SK-MEL-5 (cell line): ENCODE measurements around the gene MPP4. TPM values are rescaled to one million over a fixed set of nuclear protein-coding genes. Genes with fewer than 3 reads are reported as not detected.
"Not testable (repeated sequence)": the region's sequence is repeated elsewhere in the genome, so short reads cannot be mapped to it uniquely, and the experiment has no call there.

Experiments
- DNase-seq: peaks from one replicate; pipeline ENCODE4 v3.0.0-alpha.2; 2016; ENCODE audit warnings: low read depth, low spot score
- in situ Hi-C: cut with HindIII; loops from 2 replicates; pipeline ENCODE4 v1.10.0; 2016; ENCODE audit warnings: low sequenced_read_pairs, high pct_unique_total_duplicates, low pct_unique_long_range_greater_than_20kb
- total RNA-seq: library from RNA; depleted of rRNA; stranded (reverse); fragments of >200 nt; shearing (Covaris generic); gene quantifications from 2 replicates; pipeline ENCODE4 v1.2.3, GENCODE V29; 2014

Gene MPP4
- total RNA-seq, 1 experiment from 2014 or later: 0.11 TPM

DNA sequence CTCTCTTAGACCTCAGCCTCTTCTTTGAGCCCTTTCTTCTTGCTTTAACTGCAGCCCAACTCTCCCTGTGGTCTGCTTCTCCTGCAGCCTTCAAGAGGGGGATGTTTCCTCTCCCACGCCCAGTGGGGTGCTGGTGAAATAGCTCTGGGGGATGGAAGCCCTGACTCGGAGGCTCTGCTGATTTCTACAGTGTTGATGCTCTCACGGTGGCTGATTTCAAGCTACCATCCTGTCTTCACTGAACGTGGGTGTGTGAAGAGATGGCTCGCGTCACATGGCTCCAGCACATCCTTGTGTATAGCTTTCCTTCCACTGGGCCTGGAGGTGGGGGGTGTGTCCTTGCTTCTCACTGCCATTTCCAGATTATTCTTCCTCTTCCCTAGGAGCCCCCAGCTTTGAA lies 20.0 kb downstream of the MPP4 start:
- DNase-seq: no peak
- in situ Hi-C loops: no loop called here

DNA sequence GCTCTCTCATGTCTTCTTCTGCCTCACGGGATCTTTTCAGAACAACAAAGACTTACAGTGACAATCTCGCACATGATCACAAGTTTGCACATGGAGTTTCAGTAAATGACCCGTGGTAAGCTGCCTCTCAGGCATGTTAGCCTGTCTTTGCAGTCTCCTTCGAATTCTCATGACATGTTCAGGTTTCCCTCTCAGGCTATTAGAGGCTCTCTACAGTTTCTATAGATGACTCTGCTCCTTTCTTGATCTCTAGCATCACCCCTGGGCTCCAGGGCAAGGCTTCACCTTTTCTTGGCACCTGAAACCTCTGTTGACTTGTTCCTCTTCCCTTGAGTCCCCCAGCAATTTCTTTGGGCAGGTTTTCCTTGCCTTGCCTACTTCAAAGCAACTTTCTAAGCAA lies 23.0 kb downstream of the MPP4 start:
- in situ Hi-C loops: no loop called here
- DNase-seq: peak; percentile 37

DNA sequence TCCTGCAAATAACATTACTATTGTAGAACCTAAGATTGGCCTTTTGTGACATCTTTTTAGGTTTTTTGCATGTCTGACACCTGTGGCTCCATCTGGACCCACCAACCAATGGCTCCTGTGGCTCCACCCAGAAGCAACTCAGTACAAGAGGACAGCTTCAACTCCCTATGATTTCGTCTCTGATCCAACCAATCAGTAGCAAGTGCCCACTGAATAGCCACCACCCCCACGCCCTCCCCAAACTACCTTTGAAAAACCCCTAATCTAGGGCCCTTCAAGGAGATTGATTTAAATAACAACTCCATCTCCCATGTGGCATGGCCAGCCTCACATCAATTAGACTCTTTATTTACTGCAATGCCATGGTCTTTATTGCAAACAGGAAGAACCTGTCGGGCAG lies 23.6 kb downstream of the MPP4 start:
- in situ Hi-C loops: no loop called here
- DNase-seq: no peak

DNA sequence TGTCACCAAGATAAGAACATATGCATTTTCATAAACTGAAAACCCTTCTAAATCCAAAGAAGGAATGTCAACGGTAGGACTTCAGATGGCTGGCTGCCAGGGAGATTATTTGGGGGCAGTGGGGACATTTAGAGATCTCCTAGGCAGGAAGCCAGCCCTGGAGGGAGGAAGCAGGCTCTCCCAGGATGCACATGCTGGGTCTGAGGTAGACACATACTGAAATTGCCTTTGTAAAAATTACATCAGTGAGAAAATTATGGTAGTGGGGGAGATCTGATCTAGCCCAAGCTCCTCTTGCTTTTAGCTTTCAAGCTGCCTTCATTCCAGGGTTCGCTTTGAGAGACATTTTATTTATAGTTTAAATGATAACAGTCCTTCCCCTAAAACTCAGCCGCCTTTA lies 24.1 kb downstream of the MPP4 start:
- in situ Hi-C loops: no loop called here
- no peak for DNase-seq

DNA sequence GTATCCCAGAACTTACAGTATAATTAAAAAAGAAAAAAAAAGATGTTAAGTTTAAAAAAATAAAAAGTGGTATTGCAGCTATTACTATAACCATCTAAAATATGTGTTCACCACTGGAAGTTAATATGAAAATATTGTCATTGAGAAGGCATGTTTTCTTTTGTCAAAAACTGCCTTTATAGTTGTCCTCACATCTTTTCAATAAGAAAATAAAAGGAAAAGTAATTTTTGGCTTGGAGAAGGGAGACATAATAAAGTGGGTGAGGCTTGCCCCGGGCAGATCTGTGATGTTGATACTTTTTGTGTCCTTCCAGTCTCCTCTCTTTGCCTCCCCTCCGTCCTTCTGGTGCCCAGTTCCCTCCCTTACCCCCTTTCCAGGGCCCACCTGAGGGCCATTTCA lies 24.9 kb downstream of the MPP4 start:
- no peak for DNase-seq
- in situ Hi-C loops: no loop called here

DNA sequence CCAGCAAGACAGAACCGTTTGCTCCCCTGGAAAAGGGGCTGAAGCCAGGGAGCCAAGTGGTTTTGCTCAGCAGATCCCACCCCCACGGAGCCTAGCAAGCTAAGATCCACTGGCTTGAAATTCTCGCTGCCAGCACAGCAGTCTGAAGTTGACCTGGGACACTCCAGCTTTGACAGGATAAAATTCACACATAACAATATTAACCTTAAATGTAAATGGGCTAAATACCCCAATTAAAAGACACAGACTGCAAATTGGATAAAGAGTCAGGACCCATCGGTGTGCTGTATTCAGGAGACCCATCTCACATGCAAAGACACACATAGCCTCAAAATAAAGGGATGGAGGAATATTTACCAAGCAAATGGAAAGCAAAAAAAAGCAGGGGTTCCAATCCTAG lies 27.2 kb downstream of the MPP4 start:
- in situ Hi-C loops, DNase-seq: not testable (repeated sequence)

DNA sequence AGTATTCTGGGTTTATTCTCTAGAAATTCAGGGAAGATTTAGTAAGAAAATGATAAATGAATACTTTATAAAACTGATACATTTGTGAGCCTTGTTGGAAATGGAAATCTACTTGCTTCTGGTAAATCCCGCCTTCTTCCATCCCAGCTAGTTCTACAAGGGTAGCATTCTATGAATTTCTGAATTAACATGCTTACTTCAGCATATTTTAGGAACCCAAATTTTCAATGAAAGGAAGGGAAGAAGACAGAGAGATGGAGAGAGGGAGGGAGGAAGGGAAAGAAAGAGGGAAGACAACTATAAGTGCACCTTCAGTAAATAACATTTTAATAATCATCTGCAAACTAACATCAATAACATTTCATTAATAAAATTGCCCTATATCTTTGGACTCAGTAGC lies 28.6 kb downstream of the MPP4 start:
- no peak for DNase-seq

DNA sequence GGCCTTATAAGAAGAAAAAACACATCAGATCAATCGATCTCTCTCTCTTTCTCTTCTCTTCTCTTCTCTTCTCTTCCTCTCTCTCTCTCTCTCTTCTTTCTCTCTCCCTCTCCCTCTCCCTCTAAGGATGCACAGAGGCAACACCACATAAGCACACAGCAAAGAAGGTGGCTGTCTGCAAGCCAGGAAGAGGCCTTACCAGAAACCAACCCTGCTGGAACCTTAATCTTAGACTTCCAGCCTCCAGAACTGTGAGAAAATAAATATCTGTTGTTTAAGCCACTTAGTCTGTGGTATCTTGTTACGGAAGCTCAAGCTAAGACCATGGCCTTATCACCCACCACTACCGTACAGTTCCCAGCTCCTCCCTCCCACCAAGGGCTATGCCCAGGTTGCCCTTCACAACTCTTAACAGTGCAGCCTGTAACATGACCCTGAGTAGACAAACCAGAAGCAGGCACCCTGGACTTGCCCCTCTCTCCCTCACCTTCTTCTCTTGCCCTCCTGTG lies 30.0 kb downstream of the MPP4 start:
- in situ Hi-C loops: no loop called here
- no peak for DNase-seq

More for the DNA sequence above, 28.6 kb downstream of the MPP4 start:
- in situ Hi-C loops: no loop called here

DNA sequence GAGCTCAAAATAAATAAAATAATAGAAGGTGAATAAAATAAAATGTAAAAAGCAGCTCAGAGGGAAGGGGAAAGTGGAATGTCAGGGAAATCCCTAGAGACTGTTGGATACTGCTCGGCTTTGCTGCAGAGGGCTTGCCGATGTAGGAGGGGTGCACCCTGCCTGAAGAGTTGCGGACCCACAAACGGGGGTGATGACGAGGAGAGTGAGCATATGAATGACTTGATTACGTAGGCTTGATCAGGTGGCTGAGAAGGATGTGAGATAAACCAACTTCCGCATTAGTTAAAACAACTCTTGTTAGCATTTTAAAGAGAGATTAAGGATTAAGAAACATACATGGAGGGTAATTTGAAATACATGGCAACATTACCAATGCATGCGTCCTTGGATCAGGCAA lies 34.1 kb downstream of the MPP4 start:
- DNase-seq: no peak
- in situ Hi-C loops: no loop called here

DNA sequence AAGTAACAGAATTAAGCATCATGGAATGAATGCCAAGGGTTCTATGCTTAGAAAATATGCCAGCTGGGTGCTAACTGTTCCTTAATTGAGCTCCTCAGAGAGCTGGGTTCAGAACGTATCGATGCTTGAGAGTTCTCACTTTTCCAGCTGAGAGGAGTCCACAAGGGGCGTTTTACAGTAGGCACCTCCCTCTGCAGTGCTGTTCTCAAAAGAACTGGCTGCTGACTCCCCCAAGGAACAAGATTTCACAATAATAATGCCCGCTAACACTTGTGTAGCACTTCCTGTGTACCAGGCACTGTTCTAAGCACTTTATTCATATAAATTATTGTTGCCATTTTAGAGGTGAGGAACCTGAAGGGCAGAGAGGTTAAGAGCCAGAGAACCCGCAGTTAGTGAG lies 37.1 kb downstream of the MPP4 start:
- in situ Hi-C loops: no loop called here
- DNase-seq: no peak

DNA sequence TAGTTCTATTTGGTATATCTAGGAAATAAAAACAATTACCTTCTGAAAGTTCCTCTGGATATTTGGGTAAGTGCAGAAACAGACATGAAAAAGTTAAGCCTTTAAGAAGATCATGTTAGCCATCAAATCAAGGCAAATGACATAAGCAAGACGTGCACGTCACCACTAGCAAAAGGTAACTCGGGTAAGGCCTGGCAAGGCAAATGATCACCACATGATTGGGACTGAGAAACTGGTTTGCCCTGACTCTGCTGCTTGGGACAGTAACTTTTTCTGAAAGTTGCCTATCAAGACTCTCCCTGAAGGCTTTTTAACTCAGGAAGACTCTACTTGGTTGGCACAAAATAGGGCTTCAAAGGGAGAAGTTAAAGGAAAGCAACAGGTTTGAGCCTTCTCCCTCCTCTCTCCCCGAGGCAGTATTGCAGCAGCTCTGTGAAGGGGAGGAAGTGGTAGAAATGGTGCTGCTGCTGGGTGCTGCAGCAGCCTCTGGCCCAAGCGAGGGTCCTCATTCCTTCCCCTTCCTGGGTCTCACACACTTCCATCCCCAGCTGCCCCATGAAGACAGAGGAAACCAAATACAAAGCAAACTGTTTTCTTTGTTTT lies 38.0 kb downstream of the MPP4 start:
- DNase-seq: peak; percentile 26
- in situ Hi-C loops: no loop called here

DNA sequence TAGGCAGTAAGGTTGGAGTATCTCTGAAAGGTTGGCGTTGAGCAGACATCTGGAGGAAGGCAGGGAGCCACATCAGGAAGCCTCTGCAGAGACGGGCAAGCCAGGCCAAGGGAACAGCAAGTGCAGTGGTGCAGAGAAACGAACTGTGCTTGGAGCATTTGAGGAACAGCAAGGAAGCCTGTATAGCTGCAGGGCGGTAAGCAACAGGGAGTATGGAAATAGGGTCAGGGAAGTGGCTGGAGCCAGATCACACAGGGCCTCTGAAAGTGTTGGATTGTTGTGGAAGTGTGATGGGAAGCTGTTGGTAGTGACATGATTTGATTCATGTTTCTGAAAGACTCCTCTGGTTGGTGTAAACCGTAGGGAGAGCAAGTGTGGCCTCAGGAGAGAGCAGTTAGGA lies 41.7 kb downstream of the MPP4 start:
- in situ Hi-C loops: no loop called here

DNA sequence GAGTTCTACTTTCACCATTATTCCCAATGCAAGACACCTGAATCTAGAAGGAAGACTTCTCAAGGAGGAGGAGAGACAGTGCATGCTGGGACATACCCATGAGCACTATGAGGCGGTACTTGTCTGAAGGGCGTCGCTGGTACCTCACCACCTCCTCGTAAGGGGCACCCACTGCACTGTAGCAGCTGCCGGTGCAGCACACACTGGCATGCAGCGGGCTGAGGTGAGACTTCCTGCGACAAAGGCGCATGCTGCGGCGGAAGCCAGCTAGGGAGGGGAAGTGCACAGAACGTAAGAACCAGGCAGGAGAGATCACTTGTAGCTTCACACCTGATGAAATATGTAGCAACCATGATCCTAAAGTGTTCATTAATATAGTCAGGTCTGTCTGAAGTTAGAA lies 42.3 kb downstream of the MPP4 start:
- no peak for DNase-seq
- in situ Hi-C loops: no loop called here

More for the DNA sequence above, 41.7 kb downstream of the MPP4 start:
- no peak for DNase-seq

DNA sequence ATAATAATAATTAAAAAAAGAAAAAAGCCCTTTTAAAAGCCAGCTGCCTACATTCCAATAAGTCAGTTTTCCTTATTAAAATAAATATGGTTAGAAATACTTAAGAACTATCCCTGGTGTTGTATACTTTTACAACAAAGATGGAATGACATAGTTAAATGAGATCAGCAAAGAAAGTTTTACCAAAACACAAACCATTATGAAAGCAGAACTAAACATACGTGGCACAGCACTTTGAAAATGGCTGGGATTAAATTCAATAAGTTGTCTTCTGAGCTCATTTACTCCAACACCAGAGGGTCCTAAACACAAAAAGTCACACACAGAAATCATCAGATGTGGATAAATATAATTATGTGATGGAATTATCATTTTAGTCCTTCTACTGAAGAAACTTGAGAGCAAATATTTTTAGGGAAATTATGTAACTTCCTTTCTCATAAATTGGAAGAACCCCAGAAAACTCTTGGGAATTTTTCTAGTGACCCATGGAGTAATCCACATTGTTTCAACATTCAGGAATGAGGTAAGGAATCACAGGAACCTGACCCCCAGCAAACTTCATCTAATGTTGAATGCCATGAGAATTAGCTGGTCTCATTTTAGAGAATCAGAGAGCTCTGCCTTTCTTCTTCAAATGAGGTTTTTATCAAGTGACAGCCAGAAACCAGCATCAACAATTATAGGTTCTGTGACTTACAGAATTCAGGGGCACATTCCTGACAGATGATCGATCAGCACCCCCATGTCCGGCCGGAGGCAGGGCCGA lies 43.6 kb downstream of the MPP4 start:
- in situ Hi-C loops: no loop called here
- no peak for DNase-seq

DNA sequence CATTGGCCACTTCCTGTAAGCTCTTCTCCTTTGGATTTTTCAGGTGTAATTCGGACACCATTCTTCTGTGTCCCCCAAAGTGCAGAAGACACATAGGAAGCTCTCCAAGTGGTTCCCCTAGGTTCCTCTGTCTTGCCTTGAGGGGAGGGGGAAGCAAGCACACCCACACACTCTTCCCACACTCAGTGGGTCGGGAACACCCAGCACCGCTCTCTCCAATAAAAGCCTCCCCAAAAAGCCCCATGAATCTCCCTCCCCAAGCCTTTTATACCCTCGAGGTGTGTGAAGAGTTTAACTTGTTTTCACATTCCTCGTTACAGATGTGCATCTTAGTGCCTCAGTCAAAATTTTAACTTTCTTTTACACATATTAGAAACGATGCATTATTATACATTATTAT lies 45.2 kb downstream of the MPP4 start:
- DNase-seq: no peak
- in situ Hi-C loops: no loop called here

DNA sequence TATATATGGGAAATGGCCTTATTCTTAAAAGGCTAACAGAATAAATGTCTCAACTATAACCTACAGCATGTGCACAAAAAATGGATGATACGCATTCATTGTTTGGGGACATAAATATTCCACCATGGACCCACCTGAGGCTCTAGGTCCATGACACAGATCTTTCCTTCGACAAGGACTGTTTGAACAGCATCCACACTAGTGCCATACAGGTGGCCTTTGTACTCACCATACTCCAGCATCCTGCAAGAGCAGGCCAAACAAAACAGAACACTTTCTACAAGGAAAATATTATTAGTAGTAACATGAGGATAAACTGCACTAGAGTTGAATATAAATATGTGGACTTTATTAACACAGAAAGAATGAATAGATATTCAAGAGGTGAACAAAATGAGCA lies 49.0 kb downstream of the MPP4 start:
- no peak for DNase-seq
- in situ Hi-C loops: no loop called here

DNA sequence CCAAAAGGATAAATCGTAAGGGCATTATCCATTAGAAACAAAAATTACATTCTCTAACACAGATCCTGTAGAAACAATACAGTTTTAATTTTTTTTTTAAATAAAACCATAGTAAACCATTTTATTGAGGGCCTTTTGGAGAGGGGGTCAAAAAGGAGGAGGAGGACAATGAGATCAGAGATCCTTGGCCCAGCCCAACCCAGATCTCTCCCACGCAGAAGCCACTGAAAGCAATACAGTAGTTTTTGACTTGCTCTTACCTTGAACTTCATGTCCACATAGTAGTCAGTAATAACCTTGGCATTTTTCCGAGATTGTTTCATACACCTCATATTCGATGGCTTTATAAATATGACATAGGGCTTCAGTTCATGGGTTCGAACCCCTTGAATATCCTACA lies 51.0 kb downstream of the MPP4 start:
- in situ Hi-C loops: no loop called here
- DNase-seq: no peak

DNA sequence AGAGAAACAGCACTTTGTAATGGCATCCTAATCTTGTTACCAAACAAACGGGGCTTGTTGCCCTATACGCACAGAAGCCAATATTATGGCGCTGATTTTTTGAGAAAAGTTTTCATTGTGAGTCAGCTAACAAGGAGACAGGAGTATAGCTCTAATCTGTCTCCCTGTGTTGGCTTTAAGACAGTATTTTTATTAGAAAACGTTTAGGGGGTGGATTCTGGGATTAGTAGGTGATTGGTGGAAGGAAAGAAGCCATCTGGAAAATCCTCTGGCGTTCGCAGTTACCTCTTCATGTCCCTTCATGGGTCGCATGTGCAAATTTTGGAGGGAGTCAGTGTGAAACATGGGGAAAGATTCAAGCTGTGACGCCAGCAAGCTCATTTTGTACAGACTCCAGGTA lies 54.4 kb downstream of the MPP4 start:
- in situ Hi-C loops: no loop called here
- DNase-seq: peak; percentile 28

DNA sequence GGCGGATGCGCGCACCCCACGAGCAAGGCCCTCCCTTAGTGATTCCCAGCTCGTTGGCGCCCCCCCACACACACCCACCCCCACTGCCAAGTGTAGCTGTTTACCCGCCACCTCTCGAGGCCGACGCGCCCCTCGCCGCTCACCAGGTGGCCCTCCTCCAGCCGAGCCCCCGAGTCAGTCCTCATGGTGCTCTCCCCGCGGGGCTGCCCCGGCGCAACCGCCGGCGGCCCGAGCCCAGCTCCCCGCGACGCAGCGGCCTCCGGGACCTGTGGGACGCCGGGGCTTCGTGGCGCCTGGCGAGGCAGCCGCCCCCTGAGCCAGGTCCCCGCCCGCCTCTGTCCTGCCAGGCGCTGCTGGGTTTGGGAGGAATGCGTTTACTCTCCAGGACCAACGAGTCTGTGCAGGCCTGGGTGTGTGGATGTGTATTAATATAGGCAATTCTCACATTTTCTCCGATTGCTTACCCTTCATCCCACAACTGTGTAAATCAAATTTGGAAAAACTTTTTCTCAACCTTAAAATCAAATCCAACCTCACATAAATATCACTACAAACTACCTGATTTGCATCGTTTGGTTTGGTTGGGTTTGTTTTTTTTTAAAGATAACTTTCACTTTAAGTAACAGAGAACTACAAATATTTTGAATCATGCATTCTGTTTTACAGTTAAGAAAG lies 55.1 kb downstream of the MPP4 start, which contains the start of gene TMEM237:
TSS of gene TMEM237 (minus strand) at position 288 of the 675 bp plus-strand sequence. CDS start at position 185, 103 bp downstream.
- in situ Hi-C loops: no loop called here
- peak; percentile 20 for DNase-seq
